ENCODE results near the gene LAMC3.
"Not testable (repeated sequence)": the region's sequence is repeated elsewhere in the genome, so short reads cannot be mapped to it uniquely, and the experiment has no call there.

LAMC3 gene

GRCh38 chr9:131101207-131101964 is 92.4 kb downstream of the LAMC3 start:
- no peak for DNase-seq

- DNase-seq = no peak
These were observed 94.0 kb downstream of the LAMC3 start for GRCh38 chr9:131103024-131103423.

GRCh38 chr9:131103535-131103934 is 94.6 kb downstream of the LAMC3 start:
- no peak for DNase-seq

- no peak for DNase-seq
These were observed 95.2 kb downstream of the LAMC3 start for GRCh38 chr9:131104016-131104740.

GRCh38 chr9:131105952-131106351 is 97.0 kb downstream of the LAMC3 start:
- DNase-seq = no peak

GRCh38 chr9:131107760-131108159 is 98.8 kb downstream of the LAMC3 start:
- no peak for DNase-seq

- DNase-seq = no peak
These were observed 102.3 kb downstream of the LAMC3 start for GRCh38 chr9:131111186-131111853.

GRCh38 chr9:131111854-131112311 is 102.9 kb downstream of the LAMC3 start:
- no peak for DNase-seq

GRCh38 chr9:131112374-131113154 is 103.6 kb downstream of the LAMC3 start:
- DNase-seq = no peak

- no peak for DNase-seq
These were observed 104.7 kb downstream of the LAMC3 start for GRCh38 chr9:131113655-131114054.

GRCh38 chr9:131114084-131114535 is 105.1 kb downstream of the LAMC3 start:
- DNase-seq = no peak

- not testable (repeated sequence) for DNase-seq
These were observed 106.4 kb downstream of the LAMC3 start for GRCh38 chr9:131115360-131115742.

GRCh38 chr9:131116281-131117120 is 107.5 kb downstream of the LAMC3 start:
- no peak for DNase-seq

GRCh38 chr9:131117121-131117761 is 108.3 kb downstream of the LAMC3 start:
- DNase-seq = no peak

- DNase-seq = no peak
These were observed 108.8 kb downstream of the LAMC3 start for GRCh38 chr9:131117762-131118145.

- DNase-seq = no peak
These were observed 110.6 kb downstream of the LAMC3 start for GRCh38 chr9:131119600-131119999.

GRCh38 chr9:131120620-131121228 is 111.8 kb downstream of the LAMC3 start:
- no peak for DNase-seq

GRCh38 chr9:131121346-131121745 is 112.4 kb downstream of the LAMC3 start:
- no peak for DNase-seq

- DNase-seq = no peak
These were observed 113.2 kb downstream of the LAMC3 start for GRCh38 chr9:131122158-131122557.

GRCh38 chr9:131125038-131125287 is 116.0 kb downstream of the LAMC3 start:
- no peak for DNase-seq
